Caco-2 (cell line): ENCODE results near the gene SGSM1. TPM values are rescaled to one million over a fixed set of nuclear protein-coding genes. Genes with fewer than 3 reads are reported as not detected.

Experiments
- BruUV-seq: library from RNA; stranded (reverse); fragments of 400-500 nt; replicated peaks from 2 replicates; lab custom pipeline; 2021; lab: Mats Ljungman, UMichigan
- CTCF ChIA-PET: fragments of 300-600 bp; sonication (Branson Sonifier 250); formaldehyde crosslinking; loops from one replicate; lab custom pipeline; 2022; ENCODE audit warnings: antibody characterized with exemption; lab: Charles Lee
- POLR2A ChIA-PET: fragments of 300-600 bp; sonication (Branson Sonifier 250); formaldehyde crosslinking; loops from one replicate; lab custom pipeline; 2022; ENCODE audit warnings: antibody characterized with exemption; lab: Charles Lee
- DNase-seq, 2 experiments: peaks; one replicate each; pipeline versions ENCODE4 v3.0.0 to v3.0.0-alpha.2; 2020 to 2022
- H3K27me3 ChIP-seq: replicated peaks from 2 replicates; pipeline ENCODE4 v1.6.0; 2011; ENCODE audit warnings: low read length; ENCODE audit not compliant: control insufficient read depth, insufficient read depth
- H3K36me3 ChIP-seq: 2 replicates; pipeline ENCODE4 v1.5.1; 2011; ENCODE audit warnings: low read length; ENCODE audit not compliant: control insufficient read depth, insufficient read depth
- H3K4me1 ChIP-seq: fragments of 250-450 bp; sonication (Bioruptor Pico); 2 replicates; pipeline ENCODE4 v1.5.1; 2020; ENCODE audit warnings: mild to moderate bottlenecking
- H3K4me3 ChIP-seq: 2 replicates; pipeline ENCODE4 v1.5.1; 2011; ENCODE audit warnings: low read depth, mild to moderate bottlenecking, control low read depth, low read length
- H3K9me3 ChIP-seq: fragments of 250-450 bp; sonication (Bioruptor Pico); 2 replicates; pipeline ENCODE4 v1.5.1; 2020; ENCODE audit warnings: mild to moderate bottlenecking, moderate library complexity
- H3K27ac Mint-ChIP-seq: one replicate; pipeline ENCODE4 v1.8.0; 2022; ENCODE audit warnings: mixed read lengths; ENCODE audit not compliant: unreplicated experiment
- H3K27me3 Mint-ChIP-seq: one replicate; pipeline ENCODE4 v1.8.0; 2022; ENCODE audit warnings: mixed read lengths; ENCODE audit not compliant: insufficient read depth, unreplicated experiment
- H3K36me3 Mint-ChIP-seq: one replicate; pipeline ENCODE4 v1.8.0; 2022; ENCODE audit warnings: mild to moderate bottlenecking, mixed read lengths; ENCODE audit not compliant: insufficient read depth, unreplicated experiment
- H3K4me1 Mint-ChIP-seq: one replicate; pipeline ENCODE4 v1.8.0; 2022; ENCODE audit warnings: low read depth, mixed read lengths; ENCODE audit not compliant: unreplicated experiment
- H3K4me3 Mint-ChIP-seq: one replicate; pipeline ENCODE4 v1.8.0; 2022; ENCODE audit warnings: mild to moderate bottlenecking, moderate library complexity, mixed read lengths; ENCODE audit not compliant: unreplicated experiment
- H3K9me3 Mint-ChIP-seq: one replicate; pipeline ENCODE4 v1.8.0; 2022; ENCODE audit warnings: mixed read lengths; ENCODE audit not compliant: unreplicated experiment
- CTCF ChIP-seq, 2 experiments: fragments of 200-600 bp in 1 of 2; IDR thresholded peaks; 1 replicate in 1 of 2; 2 replicates in 1 of 2; pipeline versions ENCODE4 v1.5.1 to v1.8.0; 2011 to 2022; ENCODE audit warnings: antibody characterized with exemption in 1 of 2, control low read depth in 1 of 2, inconsistent platforms in 1 of 2, low read depth in 1 of 2, low read length in 1 of 2, mild to moderate bottlenecking in 1 of 2, moderate library complexity in 1 of 2; ENCODE audit not compliant: insufficient read depth in 1 of 2, severe bottlenecking in 1 of 2, unreplicated experiment in 1 of 2
- intact Hi-C: fragments of 100-400 bp; cut with micrococcal nuclease; formaldehyde crosslinking; loops from one replicate; pipeline ENCODE4 v1.10.0; 2022; ENCODE audit not compliant: unreplicated experiment
- total RNA-seq: library from RNA; stranded (reverse); gene quantifications from 2 replicates; pipeline ENCODE4 v1.2.3, GENCODE V29; 2022

SGSM1 gene
- total RNA-seq, 1 experiment from 2014 or later: 6.1 TPM

GRCh38 chr22:24965822-24966626 is 160.0 kb downstream of the SGSM1 start:
- Mint-ChIP-seq H3K27me3 (no peaks in the 10 kb centered on the region), H3K36me3 (peaks cover 25% of the 10 kb centered on the region), H3K4me3 (peak overlapping the region; percentile 43), H3K4me1 (no peaks in the 10 kb centered on the region), H3K27ac (peak overlapping the region; percentile 65), H3K9me3 (no peaks in the 10 kb centered on the region)
- ChIA-PET CTCF (interaction anchor here (0.7 to 2.0 kb wide), 3 partner anchors 12 to 91 kb away, joined by 3 to 6 read pairs (median 4); no protein-coding TSS in a partner anchor), POLR2A (interaction anchor here (0.5 to 0.7 kb wide), 2 partner anchors 10 to 13 kb away, joined by 5 to 7 read pairs; no protein-coding TSS in a partner anchor)
- TF ChIP-seq CTCF (IDR thresholded peaks at IDR 0.05; ENCODE audit: insufficient read depth in 1 of 2, low read depth in 1 of 2, low read length in 1 of 2, severe bottlenecking in 1 of 2, unreplicated experiment in 1 of 2): no peak
- Histone ChIP-seq H3K4me1 (peaks cover 30% of the 10 kb centered on the region), H3K36me3 (no peaks in the 10 kb centered on the region; the same call in none of the 2 replicates), H3K27me3 (no peaks in the 10 kb centered on the region), H3K4me3 (peak overlapping the region; percentile 19; the same call in 1 of the 2 replicates), H3K9me3 (no peaks in the 10 kb centered on the region)
- intact Hi-C loops: no loop called here
- peak; percentile 48 to 60 for DNase-seq
- BruUV-seq: no TSS peak

GRCh38 chr22:24968066-24968561 is 162.1 kb downstream of the SGSM1 start:
- no TSS peak for BruUV-seq

More at GRCh38 chr22:24968066-24968561, 162.1 kb downstream of the SGSM1 start:
- no peak overlapping the region for H3K27ac Mint-ChIP-seq
- ChIA-PET POLR2A (no interaction called here), CTCF (no interaction called here)
- H3K4me3 ChIP-seq: no peak overlapping the region
- H3K27me3 ChIP-seq: no peaks in the 10 kb centered on the region
- no peaks in the 10 kb centered on the region for H3K27me3 Mint-ChIP-seq
- peak; percentile 25 to 59 for DNase-seq
- H3K4me3 Mint-ChIP-seq: no peak overlapping the region
- peaks cover 30% of the 10 kb centered on the region for H3K4me1 ChIP-seq
- H3K4me1 Mint-ChIP-seq: peaks cover 7% of the 10 kb centered on the region
- no peak for TF ChIP-seq CTCF (IDR thresholded peaks at IDR 0.05; ENCODE audit: insufficient read depth in 1 of 2, low read depth in 1 of 2, low read length in 1 of 2, severe bottlenecking in 1 of 2, unreplicated experiment in 1 of 2)
- intact Hi-C loops: no loop called here
- no peaks in the 10 kb centered on the region for H3K9me3 ChIP-seq
- no peaks in the 10 kb centered on the region; the same call in 1 of the 2 replicates for H3K36me3 ChIP-seq
- H3K36me3 Mint-ChIP-seq: peaks cover 13% of the 10 kb centered on the region
- H3K9me3 Mint-ChIP-seq: no peaks in the 10 kb centered on the region
